Uterus (tissue), 4 donors: Measurements from ENCODE around the gene COG2. TPM values are rescaled to one million over a fixed set of nuclear protein-coding genes. Genes with fewer than 3 reads are reported as not detected.

ENCODE experiments used
- DNase-seq, 2 donors: peaks; one replicate each; pipeline ENCODE4 v3.0.0-alpha.2; 2019 to 2020
- H3K27ac ChIP-seq, 2 donors: fragments of 200-600 bp; sonication (generic); 1 replicate in 1 of 2; 2 replicates in 1 of 2; pipeline ENCODE4 v1.5.1; 2016 to 2018
- H3K27me3 ChIP-seq, 2 donors: fragments of 200-600 bp; sonication (generic); one replicate each; pipeline ENCODE4 v1.5.1; 2018 to 2019; ENCODE audit warnings: control low read depth in 1 of 2
- H3K36me3 ChIP-seq, 2 donors: fragments of 200-600 bp; sonication (generic); one replicate each; pipeline ENCODE4 v1.5.1; 2019; ENCODE audit warnings: control low read depth in 1 of 2
- H3K4me1 ChIP-seq, 2 donors: fragments of 200-600 bp; sonication (generic); one replicate each; pipeline ENCODE4 v1.5.1; 2018 to 2019; ENCODE audit warnings: control low read depth in 1 of 2
- H3K4me3 ChIP-seq, 2 donors: fragments of 200-600 bp; sonication (generic); 1 replicate in 1 of 2; 2 replicates in 1 of 2; pipeline ENCODE4 v1.5.1; 2018 to 2019; ENCODE audit warnings: mild to moderate bottlenecking in 1 of 2
- H3K9me3 ChIP-seq, 2 donors: fragments of 200-600 bp; sonication (generic); one replicate each; pipeline ENCODE4 v1.5.1; 2019; ENCODE audit warnings: control low read depth in 1 of 2
- CTCF ChIP-seq, 4 experiments: fragments of 200-600 bp in 2 of 4; fragments of 450-650 bp in 2 of 4; sonication (generic) in 2 of 4; IDR thresholded peaks; one replicate each; pipeline ENCODE4 v1.5.1; 2016 to 2019; ENCODE audit warnings: antibody characterized with exemption in 4 of 4, mild to moderate bottlenecking in 2 of 4, moderate library complexity in 1 of 4
- POLR2A ChIP-seq, 2 donors: fragments of 450-650 bp; IDR thresholded peaks; one replicate each; pipeline ENCODE4 v1.6.1; 2016; ENCODE audit warnings: antibody characterized with exemption in 2 of 2, mild to moderate bottlenecking in 1 of 2, moderate library complexity in 1 of 2
- intact Hi-C: fragments of 100-400 bp; cut with DNase I; formaldehyde crosslinking; loops from one replicate; pipeline ENCODE4 v1.15.1; 2023; ENCODE audit warnings: low total_unique reads
- total RNA-seq, 4 donors: library from RNA; depleted of rRNA in 3 of 4; stranded (reverse); fragments of >200 nt in 3 of 4; gene quantifications; one replicate each; pipeline versions ENCODE4 v1.1.0 to v1.2.4, GENCODE V29; 2014 to 2023
- donor health status: DM: yes; HTN: yes; CAD: no.

Gene COG2
- total RNA-seq, 4 donors from 2014 or later, result 10.0 to 32.3 (median 18.5) TPM

GRCh38 chr1:230684998-230685397 is 42.7 kb downstream of the COG2 start:
- Histone ChIP-seq H3K27ac (no peak overlapping the region), H3K36me3 (no peaks in the 10 kb centered on the region), H3K4me3 (no peak overlapping the region), H3K9me3 (no peaks in the 10 kb centered on the region), H3K4me1 (no peaks in the 10 kb centered on the region), H3K27me3 (no peaks in the 10 kb centered on the region)
- no peak for DNase-seq
- TF ChIP-seq CTCF (IDR thresholded peaks at IDR 0.05) (no peak), POLR2A (IDR thresholded peaks at IDR 0.05) (no peak)
- intact Hi-C loops, result no loop called here

- Histone ChIP-seq H3K27me3 (no peaks in the 10 kb centered on the region), H3K4me1 (no peaks in the 10 kb centered on the region), H3K9me3 (no peaks in the 10 kb centered on the region), H3K4me3 (no peak overlapping the region), H3K36me3 (no peaks in the 10 kb centered on the region), H3K27ac (no peak overlapping the region)
- no peak for TF ChIP-seq POLR2A (IDR thresholded peaks at IDR 0.05)
- no peak for TF ChIP-seq CTCF (IDR thresholded peaks at IDR 0.05)
- no peak for DNase-seq
- intact Hi-C loops, result no loop called here
Measured at GRCh38 chr1:230686747-230687146, 44.5 kb downstream of the COG2 start.

- DNase-seq, result no peak
- Histone ChIP-seq H3K27ac (no peak overlapping the region), H3K36me3 (no peaks in the 10 kb centered on the region), H3K4me3 (no peak overlapping the region), H3K4me1 (no peaks in the 10 kb centered on the region), H3K27me3 (no peaks in the 10 kb centered on the region), H3K9me3 (no peaks in the 10 kb centered on the region)
- intact Hi-C loops, result no loop called here
- TF ChIP-seq CTCF (IDR thresholded peaks at IDR 0.05), result no peak
- no peak for TF ChIP-seq POLR2A (IDR thresholded peaks at IDR 0.05)
Measured at GRCh38 chr1:230690101-230690500, 47.8 kb downstream of the COG2 start.

- no peak overlapping the region for H3K4me3 ChIP-seq
- no peaks in the 10 kb centered on the region for H3K4me1 ChIP-seq
- TF ChIP-seq CTCF (IDR thresholded peaks at IDR 0.05) (no peak), POLR2A (IDR thresholded peaks at IDR 0.05) (no peak)
- no peaks in the 10 kb centered on the region for H3K36me3 ChIP-seq
- no peaks in the 10 kb centered on the region for H3K9me3 ChIP-seq
- no peak for DNase-seq
- H3K27me3 ChIP-seq, result no peaks in the 10 kb centered on the region
- intact Hi-C loops, result no loop called here
- no peak overlapping the region for H3K27ac ChIP-seq
Measured at GRCh38 chr1:230691615-230692014, 49.3 kb downstream of the COG2 start.

GRCh38 chr1:230693221-230693620 is 50.9 kb downstream of the COG2 start:
- Histone ChIP-seq H3K4me1 (no peaks in the 10 kb centered on the region), H3K27me3 (no peaks in the 10 kb centered on the region), H3K27ac (no peak overlapping the region), H3K36me3 (no peaks in the 10 kb centered on the region), H3K4me3 (no peak overlapping the region), H3K9me3 (no peaks in the 10 kb centered on the region)
- intact Hi-C loops, result no loop called here
- DNase-seq, result no peak
- TF ChIP-seq POLR2A (IDR thresholded peaks at IDR 0.05) (no peak), CTCF (IDR thresholded peaks at IDR 0.05) (no peak)
